Heart left ventricle (tissue), 16 donors: Measurements from ENCODE around the gene C11orf97. TPM values are rescaled to one million over a fixed set of nuclear protein-coding genes. Genes with fewer than 3 reads are reported as not detected.
A peak's percentile ranks its signal among the peaks of the same experiment; 100 is the strongest.

Experiments used
- ATAC-seq, 4 donors: fragments of 200-7000 bp; cut with Tn5 transposase; one replicate each; pipeline ENCODE4 v1.9.1; 2020 to 2022; ENCODE audit warnings: moderate library complexity in 4 of 4, mild to moderate bottlenecking in 3 of 4, moderate number of reproducible peaks in 1 of 4
- DNase-seq, 5 donors: peaks; one replicate each; pipeline ENCODE4 v3.0.0-alpha.2; 2020
- H3K27ac ChIP-seq, 12 donors: fragments of 200-600 bp; sonication (generic) in 4 of 12; one replicate each; pipeline versions ENCODE4 v1.5.0 to v1.8.0; 2016 to 2022; ENCODE audit warnings: mild to moderate bottlenecking in 2 of 12
- H3K27me3 ChIP-seq, 9 donors: fragments of 200-600 bp; sonication (generic) in 2 of 9; one replicate each; pipeline versions ENCODE4 v1.5.1 to v1.8.0; 2016 to 2022; ENCODE audit warnings: mild to moderate bottlenecking in 3 of 9
- H3K36me3 ChIP-seq, 9 donors: fragments of 200-600 bp; sonication (generic) in 2 of 9; one replicate each; pipeline versions ENCODE4 v1.5.0 to v1.8.0; 2018 to 2022; ENCODE audit warnings: mild to moderate bottlenecking in 2 of 9
- H3K4me1 ChIP-seq, 12 donors: fragments of 200-600 bp; sonication (generic) in 4 of 12; one replicate each; pipeline versions ENCODE4 v1.5.0 to v1.8.0; 2016 to 2022; ENCODE audit warnings: mild to moderate bottlenecking in 3 of 12
- H3K4me3 ChIP-seq, 12 donors: fragments of 200-600 bp; sonication (generic) in 4 of 12; one replicate each; pipeline versions ENCODE4 v1.5.0 to v1.8.0; 2017 to 2022; ENCODE audit warnings: mild to moderate bottlenecking in 9 of 12, moderate library complexity in 4 of 12
- H3K9me3 ChIP-seq, 12 donors: fragments of 200-600 bp; sonication (generic) in 4 of 12; one replicate each; pipeline versions ENCODE4 v1.5.0 to v1.8.0; 2016 to 2022; ENCODE audit warnings: mild to moderate bottlenecking in 1 of 12
- CTCF ChIP-seq, 12 donors: fragments of 200-600 bp; sonication (generic) in 4 of 12; IDR thresholded peaks; one replicate each; pipeline versions ENCODE4 v1.5.0 to v1.8.0; 2018 to 2022; ENCODE audit warnings: antibody characterized with exemption in 12 of 12, mild to moderate bottlenecking in 5 of 12
- POLR2A ChIP-seq, 2 donors: fragments of 450-650 bp; IDR thresholded peaks; one replicate each; pipeline ENCODE4 v1.6.1; 2017; ENCODE audit warnings: antibody characterized with exemption in 2 of 2, mild to moderate bottlenecking in 2 of 2, moderate library complexity in 2 of 2
- WGBS, 4 donors: extraction: QIAGEN DNeasy Blood & Tissue Kit in 2 of 4; methylation state at CpG; one replicate each; pipeline versions ENCODE4 v1.1.5 to v1.1.7; 2013 to 2018; 5-methylcytosine and 5-hydroxymethylcytosine counted together
- intact Hi-C, 10 donors: fragments of 100-400 bp; cut with DNase I; formaldehyde crosslinking; loops; one replicate each; pipeline versions ENCODE4 v1.11.1 to v1.14.2; 2022
- polyA plus RNA-seq, 2 donors: library from polyadenylated mRNA; stranded (reverse); fragments of 200-250 nt; gene quantifications; one replicate each; pipeline ENCODE4 v1.2.3, GENCODE V29; 2013
- total RNA-seq, 9 donors: library from RNA; depleted of rRNA in 2 of 9; stranded (reverse); fragments of >200 nt in 2 of 9; fragmentation: NEBNext Ultra II Directional in 3 of 9; extraction: Animal tissue kit (Norgen Biotek cat#: 25700) in 3 of 9; gene quantifications; one replicate each; pipeline versions ENCODE4 v1.1.0 to v1.2.4, GENCODE V29; 2016 to 2023
- donor health status: ischemic (EF 13 %, LVEDD 7.1; RV severe dilation, severe dysfunction).
- donor health status: healthy with polysubstance abuse.
- donor health status: DM: no; HTN: yes; CAD: no.
- donor health status: DM: no; HTN: no; CAD: no.
- donor health status: ischemic (EF 25% LVEDD 6.9; RV normal size, moderate dysfunction).
- donor health status: ischemic (EF 25% LVEDD 5.7; RV mildly dilated, moderate dysfunction).
- donor health status: healthy.
- donor health status: DM: yes; HTN: yes; CAD: no.
- donor health status: ischemic (EF 35%, LVEDD 5.7; RV mildly dilated, moderate dysfunction).
- donor health status: nonischemic (EF 11% LVEDD 7.7; RV severe dilation, severe dysfunction).
- donor health status: DM: yes; HTN: yes; CAD: no.
- donor health status: PGD.
- donor health status: ischemic (EF 29% LVEDD 5.4; RV normal size, mild dysfunction).
- donor health status: nonischemic (EF 23%, LVEDD 6.1; RV moderate dilation, normal function).

Gene C11orf97
- total and polyA plus RNA-seq, 11 donors: not detected

DNA sequence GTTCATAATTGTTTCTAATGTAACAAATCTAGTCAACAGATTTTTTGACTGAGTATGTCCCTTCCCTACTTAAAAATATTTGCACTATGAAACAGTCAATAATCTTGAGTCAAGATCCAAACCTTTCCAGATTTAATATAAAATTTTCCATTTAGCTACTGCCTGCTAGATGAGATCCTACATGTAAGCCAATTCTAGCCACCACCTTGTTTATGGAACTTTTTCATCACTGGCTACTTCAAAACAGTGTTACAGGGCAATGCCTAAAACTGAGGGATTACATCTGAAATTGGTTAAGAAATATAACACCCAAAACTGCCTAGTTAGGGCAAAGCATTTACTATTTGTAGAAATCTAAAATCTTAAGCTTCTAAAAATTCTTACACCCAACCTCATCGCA, 20.9 kb downstream of the C11orf97 start:
- intact Hi-C loops: no loop called here
- peak overlapping the region in 6 of 12 donors; percentile 31 to 69 (median 48) for H3K27ac ChIP-seq
- no peaks in the 10 kb centered on the region for H3K9me3 ChIP-seq
- no peak overlapping the region for H3K4me3 ChIP-seq
- TF ChIP-seq POLR2A (IDR thresholded peaks at IDR 0.05) (no peak), CTCF (IDR thresholded peaks at IDR 0.05) (no peak)
- H3K27me3 ChIP-seq: no peaks in the 10 kb centered on the region
- H3K36me3 ChIP-seq: no peaks in the 10 kb centered on the region
- WGBS, 4 donors: 67 to 80% (median 70%) methylated on average over 1 of the region's 1 CpG
- H3K4me1 ChIP-seq: peaks cover 0 to 27% (median 0%) of the 10 kb centered on the region in 12 donors
- peak in 1 of 4 donors; percentile 28 for ATAC-seq
- no peak for DNase-seq

GRCh38 chr11:94533696-94534630, 21.7 kb downstream of the C11orf97 start:
- Histone ChIP-seq H3K27ac (peak overlapping the region in 9 of 12 donors; percentile 11 to 69 (median 47)), H3K27me3 (no peaks in the 10 kb centered on the region), H3K9me3 (no peaks in the 10 kb centered on the region), H3K36me3 (no peaks in the 10 kb centered on the region), H3K4me1 (peaks cover 0 to 27% (median 0%) of the 10 kb centered on the region in 12 donors), H3K4me3 (peak overlapping the region in 2 of 12 donors; percentile 7 to 29)
- ATAC-seq (peak; percentile 36 to 73 (median 53)), DNase-seq (no peak)
- intact Hi-C loops: no loop called here
- 56 to 58% (median 57%) methylated on average over 6 of the region's 6 CpGs for WGBS, 4 donors
- TF ChIP-seq POLR2A (IDR thresholded peaks at IDR 0.05) (no peak), CTCF (IDR thresholded peaks at IDR 0.05) (no peak)

GRCh38 chr11:94536386-94536785, 24.1 kb downstream of the C11orf97 start:
- Histone ChIP-seq H3K4me1 (peaks cover 0 to 27% (median 0%) of the 10 kb centered on the region in 12 donors), H3K9me3 (no peaks in the 10 kb centered on the region), H3K27ac (no peak overlapping the region), H3K27me3 (no peaks in the 10 kb centered on the region), H3K36me3 (no peaks in the 10 kb centered on the region), H3K4me3 (no peak overlapping the region)
- DNase-seq (no peak), ATAC-seq (no peak)
- intact Hi-C loops: no loop called here
- TF ChIP-seq CTCF (IDR thresholded peaks at IDR 0.05): no peak
- TF ChIP-seq POLR2A (IDR thresholded peaks at IDR 0.05): no peak

GRCh38 chr11:94537031-94537600, 24.9 kb downstream of the C11orf97 start:
- Histone ChIP-seq H3K27me3 (no peaks in the 10 kb centered on the region), H3K4me3 (no peak overlapping the region)

More at GRCh38 chr11:94537031-94537600, 24.9 kb downstream of the C11orf97 start:
- Histone ChIP-seq H3K9me3 (no peaks in the 10 kb centered on the region), H3K36me3 (no peaks in the 10 kb centered on the region), H3K4me1 (peaks cover 0 to 27% (median 0%) of the 10 kb centered on the region in 12 donors), H3K27ac (no peak overlapping the region)
- intact Hi-C loops: no loop called here
- 65 to 72% (median 70%) methylated on average over 3 of the region's 3 CpGs for whole genome bisulfite sequencing, 4 donors
- ATAC-seq: no peak
- no peak for DNase-seq
- TF ChIP-seq CTCF (IDR thresholded peaks at IDR 0.05) (no peak), POLR2A (IDR thresholded peaks at IDR 0.05) (no peak)
